ENCODE measurements around the gene GOLGA8B.

- TF ChIP-seq, protein P1, sequence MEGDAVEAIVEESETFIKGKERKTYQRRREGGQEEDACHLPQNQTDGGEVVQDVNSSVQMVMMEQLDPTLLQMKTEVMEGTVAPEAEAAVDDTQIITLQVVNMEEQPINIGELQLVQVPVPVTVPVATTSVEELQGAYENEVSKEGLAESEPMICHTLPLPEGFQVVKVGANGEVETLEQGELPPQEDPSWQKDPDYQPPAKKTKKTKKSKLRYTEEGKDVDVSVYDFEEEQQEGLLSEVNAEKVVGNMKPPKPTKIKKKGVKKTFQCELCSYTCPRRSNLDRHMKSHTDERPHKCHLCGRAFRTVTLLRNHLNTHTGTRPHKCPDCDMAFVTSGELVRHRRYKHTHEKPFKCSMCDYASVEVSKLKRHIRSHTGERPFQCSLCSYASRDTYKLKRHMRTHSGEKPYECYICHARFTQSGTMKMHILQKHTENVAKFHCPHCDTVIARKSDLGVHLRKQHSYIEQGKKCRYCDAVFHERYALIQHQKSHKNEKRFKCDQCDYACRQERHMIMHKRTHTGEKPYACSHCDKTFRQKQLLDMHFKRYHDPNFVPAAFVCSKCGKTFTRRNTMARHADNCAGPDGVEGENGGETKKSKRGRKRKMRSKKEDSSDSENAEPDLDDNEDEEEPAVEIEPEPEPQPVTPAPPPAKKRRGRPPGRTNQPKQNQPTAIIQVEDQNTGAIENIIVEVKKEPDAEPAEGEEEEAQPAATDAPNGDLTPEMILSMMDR (IDR thresholded peaks at IDR 0.05; ENCODE audit: low read depth, low read length), result no peak
- TF ChIP-seq EZH2phosphoT487 (IDR thresholded peaks at IDR 0.05; ENCODE audit: low read depth), result no peak
These were observed 45.2 kb upstream of the GOLGA8B start for GRCh38 chr15:34628577-34629152.

All from OCI-LY3 (cell line).